K562 treated with DMSO at 1 percent for 24 hours (cell line): Measurements from ENCODE around the gene DSEL. TPM values are rescaled to one million over a fixed set of nuclear protein-coding genes. Genes with fewer than 3 reads are reported as not detected.

Experiments used
- total RNA-seq: library from RNA; unstranded; fragments of 300-600 nt; gene quantifications from 2 replicates; pipeline ENCODE4 v1.2.3, GENCODE V29; 2022; ENCODE audit warnings: low read depth; ENCODE audit not compliant: insufficient read depth

The DSEL gene
- total RNA-seq: 0.05 TPM in 1 of 2 replicates, not detected in the other

DNA sequence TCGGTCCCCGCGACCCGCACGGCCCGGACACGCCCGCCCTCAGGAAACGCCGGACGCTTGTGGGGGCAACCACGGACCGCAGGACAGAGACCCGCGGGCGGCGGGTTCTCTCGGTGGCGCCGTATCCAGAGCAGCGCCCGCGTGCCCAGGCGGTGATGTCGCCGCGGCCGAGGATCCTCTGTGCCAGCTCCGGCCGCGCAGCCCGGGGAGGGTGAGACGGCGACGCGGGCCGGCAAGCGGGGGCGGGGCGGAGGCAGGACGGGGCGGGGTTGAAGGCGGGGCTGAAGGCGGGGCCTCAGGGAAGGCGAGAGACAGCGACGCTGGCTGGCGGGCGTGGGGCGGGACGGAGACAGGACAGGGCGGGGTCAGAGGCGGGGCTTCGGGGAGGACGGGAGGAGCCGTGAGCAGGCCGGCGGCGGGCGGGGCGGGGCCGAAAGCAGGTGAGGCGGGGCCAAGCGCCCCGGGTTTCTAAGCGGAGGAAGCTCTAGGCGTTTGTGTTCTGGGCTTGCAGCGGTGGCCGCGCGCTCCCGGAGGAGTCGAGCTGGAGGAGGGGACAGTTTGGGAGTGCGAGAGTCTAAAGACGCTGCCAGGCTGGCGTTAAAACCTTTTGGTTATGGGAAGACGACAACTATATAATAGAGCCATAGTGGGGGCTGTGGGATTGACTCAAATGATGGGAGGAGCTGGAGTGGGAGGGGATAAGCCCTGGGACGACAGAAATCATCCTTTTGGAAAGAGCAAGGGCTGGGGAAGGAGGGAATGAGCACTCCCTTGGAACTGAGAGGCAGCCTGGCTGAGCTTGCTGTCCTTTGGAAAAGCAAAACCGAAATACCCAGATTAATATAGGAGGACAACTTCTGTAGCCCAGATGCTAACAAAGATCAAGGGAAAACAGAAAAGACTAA is at the start of gene DSEL:
DSEL (minus strand) TSS at position 182 of the 905 bp plus-strand sequence. CDS start 2,112 bp downstream, outside the sequence.

